Mononuclear cell (primary cell): Measurements from ENCODE around the gene GOLGA6L7. TPM values are rescaled to one million over a fixed set of nuclear protein-coding genes. Genes with fewer than 3 reads are reported as not detected.
"Not testable (repeated sequence)": the region's sequence is repeated elsewhere in the genome, so short reads cannot be mapped to it uniquely, and the experiment has no call there.

Source experiments
- H3K27me3 ChIP-seq: 2 replicates; pipeline ENCODE4 v1.6.0; 2011; ENCODE audit warnings: low read length, control low read depth; ENCODE audit not compliant: insufficient read depth
- H3K4me1 ChIP-seq: 2 replicates; pipeline ENCODE4 v1.5.1; 2011; ENCODE audit warnings: mild to moderate bottlenecking, low read length, control low read depth; ENCODE audit not compliant: insufficient read depth
- H3K4me3 ChIP-seq: 2 replicates; pipeline ENCODE4 v1.5.1; 2011; ENCODE audit warnings: mild to moderate bottlenecking, low read length, moderate library complexity
- H3K9me3 ChIP-seq: 2 replicates; pipeline ENCODE4 v1.5.1; 2011; ENCODE audit warnings: low read depth, mild to moderate bottlenecking, control low read depth, low read length
- total RNA-seq: library from RNA; depleted of rRNA; stranded (reverse); fragments of >200 nt; gene quantifications from one replicate; pipeline ENCODE4 v1.2.3, GENCODE V29; 2012

Gene GOLGA6L7, protein sequence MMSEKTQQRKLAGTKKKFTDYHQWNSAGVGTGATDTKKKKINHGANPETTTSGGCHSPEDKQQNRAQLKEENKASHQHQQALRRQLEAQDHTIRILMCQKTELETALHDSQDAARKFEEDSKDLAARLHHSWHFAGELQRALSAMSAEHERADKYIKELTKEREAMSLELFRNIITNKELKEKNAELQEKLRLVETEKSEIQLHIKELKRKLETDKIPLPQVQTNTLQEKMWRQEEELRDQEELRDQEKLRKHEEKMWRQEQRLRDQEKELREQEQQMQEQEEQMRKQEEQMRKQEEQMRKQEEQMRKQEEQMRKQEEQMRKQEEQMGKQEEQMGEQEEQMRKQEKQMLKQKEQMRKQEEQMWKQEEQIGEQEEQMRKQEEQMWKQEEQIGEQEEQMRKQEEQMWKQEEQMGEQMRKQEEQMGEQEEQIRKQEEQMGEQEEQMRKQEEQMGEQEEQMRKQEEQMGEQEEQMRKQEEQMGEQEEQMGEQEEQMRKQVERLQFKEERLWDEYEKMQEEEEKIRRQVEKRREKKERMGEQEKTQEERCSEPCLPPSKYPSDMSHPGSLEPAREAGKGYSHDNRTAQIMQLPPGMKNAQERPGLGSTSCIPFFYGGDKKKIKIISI
- total RNA-seq, result not detected

- H3K9me3 ChIP-seq, H3K4me1 ChIP-seq, H3K4me3 ChIP-seq, H3K27me3 ChIP-seq: not testable (repeated sequence)
Observed at GRCh38 chr15:28848521-28848920, at the start of gene GOLGA6L7. TSS of gene GOLGA6L7 (minus strand) at chr15:28848644. CDS start at chr15:28848549, 95 bp downstream.

DNA sequence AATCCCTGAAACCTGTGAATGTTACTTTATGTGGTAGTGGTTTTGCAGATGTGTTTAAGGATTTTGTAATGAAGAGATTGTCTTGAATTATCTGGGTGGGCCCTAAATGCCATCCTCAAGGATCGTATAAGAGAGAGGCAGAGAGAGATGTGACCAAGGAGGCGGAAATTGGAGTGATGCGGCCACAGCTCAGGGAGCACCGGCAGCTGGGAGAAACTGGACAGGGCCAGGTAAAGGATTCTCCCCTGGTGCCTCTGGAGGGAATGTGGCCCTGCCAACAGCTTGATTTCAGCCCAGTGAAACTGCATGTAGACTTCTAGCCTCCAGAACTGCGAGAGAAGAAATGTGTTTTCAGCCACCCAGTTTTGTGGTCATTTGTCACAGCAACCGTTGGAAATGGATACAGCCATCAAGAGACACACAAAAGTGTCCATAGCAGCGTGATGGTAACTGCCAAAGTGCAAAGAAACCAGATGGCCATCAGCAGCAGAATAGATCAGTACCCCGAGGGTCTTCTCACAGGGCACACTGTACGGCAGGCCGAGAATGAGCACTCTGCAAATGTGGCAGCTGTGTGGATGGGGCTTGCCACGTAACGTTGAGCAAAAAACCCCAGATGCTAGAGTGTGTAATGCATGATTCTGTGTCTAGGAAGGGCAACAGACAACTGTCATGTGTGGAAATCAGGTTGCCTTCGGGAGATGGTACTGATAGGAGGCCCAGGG is 49.6 kb upstream of the GOLGA6L7 start:
- H3K4me1 ChIP-seq, result no peaks in the 10 kb centered on the region
- H3K9me3 ChIP-seq, result no peaks in the 10 kb centered on the region
- no peaks in the 10 kb centered on the region for H3K27me3 ChIP-seq
- no peak overlapping the region for H3K4me3 ChIP-seq

- H3K4me3 ChIP-seq, result no peak overlapping the region
- H3K4me1 ChIP-seq, result no peaks in the 10 kb centered on the region
- H3K27me3 ChIP-seq, result no peaks in the 10 kb centered on the region
- H3K9me3 ChIP-seq, result no peaks in the 10 kb centered on the region
Observed at GRCh38 chr15:28896951-28897350, 48.5 kb upstream of the GOLGA6L7 start.

DNA sequence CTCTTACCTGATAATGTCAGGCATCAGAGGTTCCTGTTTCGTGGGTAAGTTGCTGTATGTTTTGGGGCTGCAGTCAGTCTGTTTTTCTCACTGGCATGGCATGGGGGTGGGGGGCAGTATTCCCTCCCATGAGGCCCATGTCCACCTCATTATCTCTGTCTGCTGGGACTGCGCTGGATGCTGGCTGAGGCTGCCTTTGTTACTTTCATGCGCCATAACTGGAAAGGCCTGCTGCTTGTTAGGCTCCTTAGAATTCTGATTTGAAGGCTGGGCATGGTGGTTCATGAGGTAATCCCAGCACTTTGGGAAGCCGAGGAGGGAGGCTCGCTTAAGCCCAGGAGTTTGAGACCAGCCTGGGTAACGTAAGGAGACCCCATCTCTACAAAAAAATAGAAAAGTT is 47.1 kb upstream of the GOLGA6L7 start:
- Histone ChIP-seq H3K27me3 (no peaks in the 10 kb centered on the region), H3K9me3 (no peaks in the 10 kb centered on the region), H3K4me3 (no peak overlapping the region), H3K4me1 (peaks cover 5% of the 10 kb centered on the region)

GRCh38 chr15:28895146-28895545 is 46.7 kb upstream of the GOLGA6L7 start:
- Histone ChIP-seq H3K27me3 (no peaks in the 10 kb centered on the region), H3K4me3 (no peak overlapping the region), H3K9me3 (no peaks in the 10 kb centered on the region), H3K4me1 (peaks cover 9% of the 10 kb centered on the region)

GRCh38 chr15:28894631-28895030 is 46.2 kb upstream of the GOLGA6L7 start:
- Histone ChIP-seq H3K27me3 (no peaks in the 10 kb centered on the region), H3K4me1 (peaks cover 12% of the 10 kb centered on the region), H3K4me3 (no peak overlapping the region), H3K9me3 (no peaks in the 10 kb centered on the region)

DNA sequence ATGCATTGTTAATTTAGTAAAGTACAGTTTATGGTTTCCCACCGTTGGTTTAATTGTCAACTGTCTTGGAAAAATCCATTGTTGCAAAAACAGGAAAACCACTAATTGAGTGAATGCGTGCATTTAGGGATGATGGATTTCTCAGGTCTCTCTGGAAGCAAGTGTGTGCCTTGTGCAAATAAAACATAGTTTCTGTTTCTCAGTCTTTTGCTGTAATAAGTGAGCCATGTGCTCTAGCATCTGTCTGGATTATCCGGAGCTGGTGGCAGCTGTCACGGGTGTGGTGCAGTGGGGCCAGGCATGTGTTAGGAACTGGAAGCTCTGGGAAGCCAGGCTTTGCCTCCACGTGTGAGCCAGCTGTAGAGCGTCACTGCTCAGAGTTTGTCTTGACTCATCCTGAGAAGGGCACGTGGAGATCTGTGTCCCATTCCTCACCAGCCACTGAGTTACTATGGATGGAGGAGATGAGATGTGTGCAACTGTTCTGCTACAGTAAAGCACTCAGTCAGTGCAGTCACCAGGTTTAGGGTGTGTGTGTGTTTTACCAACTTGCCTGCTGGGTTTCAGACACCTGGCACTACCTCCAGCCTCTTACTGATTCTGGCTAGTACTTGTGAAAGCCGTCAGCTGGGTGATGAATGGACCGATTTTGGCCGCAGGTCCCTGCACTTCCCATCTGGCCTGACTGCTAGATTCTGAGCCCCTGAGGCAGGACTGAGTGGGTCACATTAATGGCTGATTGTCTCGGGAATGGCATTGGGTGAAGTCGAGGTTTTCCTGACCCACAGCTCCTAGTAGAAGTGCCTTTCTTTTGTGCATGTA is 44.6 kb upstream of the GOLGA6L7 start:
- no peaks in the 10 kb centered on the region for H3K9me3 ChIP-seq
- H3K27me3 ChIP-seq, result no peaks in the 10 kb centered on the region
- peaks cover 20% of the 10 kb centered on the region for H3K4me1 ChIP-seq
- H3K4me3 ChIP-seq, result no peak overlapping the region

DNA sequence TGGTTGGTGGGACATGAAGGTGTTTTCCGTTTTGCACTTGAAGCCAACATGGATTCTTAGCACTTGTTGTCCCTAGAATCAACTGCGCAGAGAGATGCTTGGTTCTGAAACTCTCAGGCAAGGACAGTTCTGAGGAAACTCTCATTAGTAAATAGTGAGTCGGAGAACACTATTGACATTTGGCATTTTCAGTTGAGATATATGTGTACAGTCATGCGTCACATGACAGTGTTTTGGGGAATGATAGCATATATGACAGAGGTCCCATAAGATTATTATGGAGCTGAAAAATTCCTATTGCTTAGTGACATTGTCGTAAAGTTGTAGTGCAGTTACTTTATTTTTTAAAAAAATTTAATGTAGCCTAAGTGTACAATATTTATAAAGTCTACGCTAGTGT is 43.1 kb upstream of the GOLGA6L7 start:
- H3K4me3 ChIP-seq, result no peak overlapping the region
- peaks cover 20% of the 10 kb centered on the region for H3K4me1 ChIP-seq
- peaks cover 5% of the 10 kb centered on the region for H3K27me3 ChIP-seq
- H3K9me3 ChIP-seq, result no peaks in the 10 kb centered on the region

- Histone ChIP-seq H3K27me3 (peaks cover 5% of the 10 kb centered on the region), H3K4me1 (peaks cover 20% of the 10 kb centered on the region), H3K4me3 (no peak overlapping the region), H3K9me3 (no peaks in the 10 kb centered on the region)
Observed at GRCh38 chr15:28890711-28891495, 42.5 kb upstream of the GOLGA6L7 start.

- H3K27me3 ChIP-seq, H3K9me3 ChIP-seq, H3K4me3 ChIP-seq: not testable (repeated sequence)
- H3K4me1 ChIP-seq, result peaks cover 20% of the 10 kb centered on the region
Observed at GRCh38 chr15:28890291-28890690, 41.8 kb upstream of the GOLGA6L7 start.

GRCh38 chr15:28889871-28890270 is 41.4 kb upstream of the GOLGA6L7 start:
- peaks cover 20% of the 10 kb centered on the region for H3K4me1 ChIP-seq
- not testable (repeated sequence) for H3K27me3 ChIP-seq, H3K9me3 ChIP-seq, H3K4me3 ChIP-seq

- Histone ChIP-seq H3K4me1 (peaks cover 20% of the 10 kb centered on the region), H3K4me3 (no peak overlapping the region), H3K9me3 (no peaks in the 10 kb centered on the region), H3K27me3 (peaks cover 12% of the 10 kb centered on the region)
Observed at GRCh38 chr15:28889346-28889745, 40.9 kb upstream of the GOLGA6L7 start.

- H3K4me3 ChIP-seq, result no peak overlapping the region
- no peaks in the 10 kb centered on the region for H3K9me3 ChIP-seq
- H3K27me3 ChIP-seq, result peaks cover 12% of the 10 kb centered on the region
- H3K4me1 ChIP-seq, result peaks cover 20% of the 10 kb centered on the region
Observed at GRCh38 chr15:28888900-28889299, 40.5 kb upstream of the GOLGA6L7 start.

DNA sequence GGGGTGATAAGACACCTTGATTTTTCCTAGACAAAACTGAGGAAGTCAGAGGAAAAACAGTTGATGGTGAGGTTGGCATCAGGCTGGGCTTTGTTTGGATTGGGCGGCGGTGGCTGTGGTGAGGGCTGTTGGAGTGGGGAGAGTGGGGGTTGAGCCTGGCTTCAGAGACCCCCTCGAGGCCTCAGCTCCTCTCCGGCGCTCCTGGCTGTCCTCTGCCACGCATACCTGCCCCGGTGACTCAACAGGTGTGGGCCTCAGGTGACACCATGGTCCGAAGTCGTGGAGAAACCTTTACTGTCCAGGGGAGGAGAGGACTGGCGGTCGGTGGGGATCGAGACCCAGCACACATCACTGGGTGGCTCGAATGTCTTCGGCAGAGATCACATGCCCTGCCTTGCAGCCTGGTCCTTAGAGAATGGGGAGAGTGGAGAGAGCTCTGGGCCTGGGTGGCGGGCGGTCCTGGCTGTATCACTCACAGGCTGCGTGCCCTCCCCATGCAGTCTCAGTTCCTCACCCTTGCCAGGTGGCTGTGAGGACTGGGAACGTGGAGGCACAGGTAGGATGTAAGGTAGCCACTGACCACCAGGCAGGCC is 40.0 kb upstream of the GOLGA6L7 start:
- Histone ChIP-seq H3K27me3 (peaks cover 12% of the 10 kb centered on the region), H3K4me3 (no peak overlapping the region), H3K4me1 (peaks cover 20% of the 10 kb centered on the region), H3K9me3 (no peaks in the 10 kb centered on the region)
